Posterior vena cava (tissue), 2 donors: ENCODE data around the gene CFAP20DC. TPM values are rescaled to one million over a fixed set of nuclear protein-coding genes. Genes with fewer than 3 reads are reported as not detected.
"Not testable (repeated sequence)": the region's sequence is repeated elsewhere in the genome, so short reads cannot be mapped to it uniquely, and the experiment has no call there.

Experiments
- DNase-seq: peaks from one replicate; pipeline ENCODE4 v3.0.0-alpha.2; 2020; ENCODE audit warnings: low spot score
- intact Hi-C, 2 donors: fragments of 100-400 bp; cut with DNase I; formaldehyde crosslinking; loops; one replicate each; pipeline versions ENCODE4 v1.14.1 to v1.14.2; 2022 to 2023
- total RNA-seq, 2 donors: library from RNA; stranded (reverse); fragmentation: NEBNext Ultra II Directional; extraction: Animal tissue kit (Norgen Biotek cat#: 25700); gene quantifications; one replicate each; pipeline ENCODE4 v1.2.1, GENCODE V29; 2021
- donor health status: DM: yes; HTN: yes; CAD: no.
- donor health status: DM: yes; HTN: yes; CAD: no.

Gene CFAP20DC
- total RNA-seq, 2 donors from 2014 or later = 0.65 TPM; not detected in 1

GRCh38 chr3:58837141-58837843 is 212.5 kb downstream of the CFAP20DC start:
- intact Hi-C loops = no loop called here
- DNase-seq = no peak

GRCh38 chr3:58835086-58835485 is 214.7 kb downstream of the CFAP20DC start:
- intact Hi-C loops = no loop called here
- DNase-seq = no peak

- no peak for DNase-seq
- intact Hi-C loops = no loop called here
Observed at GRCh38 chr3:58833491-58833890, 216.3 kb downstream of the CFAP20DC start.

GRCh38 chr3:58829321-58830000 is 220.4 kb downstream of the CFAP20DC start:
- DNase-seq = no peak
- intact Hi-C loops = no loop called here

GRCh38 chr3:58824777-58825176 is 225.0 kb downstream of the CFAP20DC start:
- intact Hi-C loops = no loop called here

GRCh38 chr3:58824285-58824684 is 225.5 kb downstream of the CFAP20DC start:
- no peak for DNase-seq
- intact Hi-C loops = no loop called here

More at GRCh38 chr3:58824777-58825176, 225.0 kb downstream of the CFAP20DC start:
- DNase-seq = no peak

- DNase-seq, intact Hi-C loops: not testable (repeated sequence)
Observed at GRCh38 chr3:58806551-58807244, 243.1 kb downstream of the CFAP20DC start.

- intact Hi-C loops = no loop called here
- DNase-seq = no peak
Observed at GRCh38 chr3:58804914-58805313, 244.9 kb downstream of the CFAP20DC start.

- DNase-seq = no peak
- intact Hi-C loops = no loop called here
Observed at GRCh38 chr3:58801541-58801940, 248.3 kb downstream of the CFAP20DC start.

GRCh38 chr3:58800940-58801339 is 248.9 kb downstream of the CFAP20DC start:
- DNase-seq = no peak
- intact Hi-C loops = no loop called here

GRCh38 chr3:58800032-58800431 is 249.8 kb downstream of the CFAP20DC start:
- no peak for DNase-seq

GRCh38 chr3:58799271-58799670 is 250.6 kb downstream of the CFAP20DC start:
- intact Hi-C loops = no loop called here
- no peak for DNase-seq

More at GRCh38 chr3:58800032-58800431, 249.8 kb downstream of the CFAP20DC start:
- intact Hi-C loops = no loop called here

GRCh38 chr3:58798312-58798711 is 251.5 kb downstream of the CFAP20DC start:
- intact Hi-C loops = no loop called here
- no peak for DNase-seq

- intact Hi-C loops = no loop called here
- no peak for DNase-seq
Observed at GRCh38 chr3:58794750-58795149, 255.1 kb downstream of the CFAP20DC start.

- intact Hi-C loops = no loop called here
- no peak for DNase-seq
Observed at GRCh38 chr3:58793938-58794337, 255.9 kb downstream of the CFAP20DC start.

GRCh38 chr3:58792921-58793451 is 256.8 kb downstream of the CFAP20DC start:
- intact Hi-C loops = no loop called here
- DNase-seq = no peak

- intact Hi-C loops = no loop called here
- DNase-seq = no peak
Observed at GRCh38 chr3:58789385-58789784, 260.4 kb downstream of the CFAP20DC start.

- intact Hi-C loops = no loop called here
- DNase-seq = no peak
Observed at GRCh38 chr3:58784888-58785287, 264.9 kb downstream of the CFAP20DC start.

GRCh38 chr3:58784425-58784824 is 265.4 kb downstream of the CFAP20DC start:
- intact Hi-C loops = no loop called here
- no peak for DNase-seq

- intact Hi-C loops = no loop called here
- no peak for DNase-seq
Observed at GRCh38 chr3:58783845-58784244, 266.0 kb downstream of the CFAP20DC start.
